OCI-LY7 (cell line): ENCODE measurements around the gene LY6G5C. TPM values are rescaled to one million over a fixed set of nuclear protein-coding genes. Genes with fewer than 3 reads are reported as not detected.
A peak's percentile ranks its signal among the peaks of the same experiment; 100 is the strongest.

Experiments
- BruUV-seq: library from RNA; stranded (reverse); fragments of 400-500 nt; replicated peaks from 2 replicates; lab custom pipeline; 2021; lab: Mats Ljungman, UMichigan
- CTCF ChIA-PET: fragments of 300-600 bp; sonication (Branson Sonifier 250); formaldehyde crosslinking; loops from one replicate; lab custom pipeline; 2022; ENCODE audit warnings: antibody characterized with exemption; ENCODE audit not compliant: unreplicated experiment; lab: Charles Lee
- POLR2A ChIA-PET: fragments of 300-600 bp; sonication (Branson Sonifier 250); formaldehyde crosslinking; loops from one replicate; lab custom pipeline; 2022; ENCODE audit warnings: antibody characterized with exemption; lab: Charles Lee
- DNase-seq: peaks from one replicate; pipeline ENCODE4 v3.0.0-alpha.2; 2015; ENCODE audit warnings: low spot score
- H2AFZ ChIP-seq: fragments of 200-600 bp; sonication (generic), shearing (Covaris generic); 2 replicates; pipeline ENCODE4 v1.6.1; 2014; ENCODE audit warnings: mild to moderate bottlenecking, antibody characterized with exemption, low read length, moderate library complexity
- H3K27ac ChIP-seq: fragments of 200-600 bp; sonication (generic); 2 replicates; pipeline ENCODE4 v1.5.1; 2014; ENCODE audit warnings: mixed run types, low read depth, mild to moderate bottlenecking, moderate library complexity, low read length, inconsistent platforms; ENCODE audit not compliant: poor library complexity, severe bottlenecking
- H3K36me3 ChIP-seq: fragments of 200-600 bp; sonication (generic); 2 replicates; pipeline ENCODE4 v1.6.1; 2014; ENCODE audit warnings: mild to moderate bottlenecking, antibody characterized with exemption, low read length, moderate library complexity, mixed read lengths; ENCODE audit not compliant: insufficient read depth
- H3K4me1 ChIP-seq: fragments of 200-600 bp; sonication (generic); 2 replicates; pipeline ENCODE4 v1.5.1; 2014; ENCODE audit warnings: mild to moderate bottlenecking, low read length; ENCODE audit not compliant: insufficient read depth, poor library complexity, severe bottlenecking
- H3K4me2 ChIP-seq: fragments of 200-600 bp; sonication (generic); 2 replicates; pipeline ENCODE4 v1.6.1; 2014; ENCODE audit warnings: mild to moderate bottlenecking, low read length
- H3K4me3 ChIP-seq: fragments of 200-600 bp; sonication (generic); 2 replicates; pipeline ENCODE4 v1.5.1; 2014; ENCODE audit warnings: mild to moderate bottlenecking, low read depth, low read length; ENCODE audit not compliant: poor library complexity, severe bottlenecking
- H3K79me2 ChIP-seq: fragments of 200-600 bp; sonication (generic); 2 replicates; pipeline ENCODE4 v1.6.1; 2016; ENCODE audit warnings: low read depth, mild to moderate bottlenecking, low read length, moderate library complexity, mixed read lengths; ENCODE audit not compliant: insufficient read depth
- H3K9me2 ChIP-seq: fragments of 200-600 bp; sonication (generic); 2 replicates; pipeline ENCODE4 v1.6.1; 2016; ENCODE audit warnings: mild to moderate bottlenecking, low read length, mixed read lengths; ENCODE audit not compliant: insufficient read depth
- H3K9me3 ChIP-seq: fragments of 200-600 bp; sonication (generic); 2 replicates; pipeline ENCODE4 v1.6.1; 2014; ENCODE audit warnings: mild to moderate bottlenecking, mixed run types, low read length, mixed read lengths
- H4K20me1 ChIP-seq: fragments of 200-600 bp; sonication (generic); 2 replicates; pipeline ENCODE4 v1.6.1; 2014; ENCODE audit warnings: mild to moderate bottlenecking, antibody characterized with exemption, low read length, moderate library complexity, mixed read lengths; ENCODE audit not compliant: insufficient read depth
- CTCF ChIP-seq: fragments of 200-600 bp; sonication (generic); conservative IDR thresholded peaks from 2 replicates; pipeline ENCODE4 v1.5.1; 2014; ENCODE audit warnings: mild to moderate bottlenecking, antibody characterized with exemption, low read length, moderate library complexity, mixed read lengths
- EZH2phosphoT487 ChIP-seq: fragments of 200-600 bp; sonication (generic); IDR thresholded peaks from 2 replicates; pipeline ENCODE4 v1.6.1; 2018; ENCODE audit warnings: low read depth, borderline replicate concordance, mild to moderate bottlenecking, mixed run types, antibody characterized with exemption, low read length, moderate library complexity, mixed read lengths
- intact Hi-C: fragments of 100-400 bp; cut with micrococcal nuclease; formaldehyde crosslinking; loops from one replicate; pipeline ENCODE4 v1.10.0; 2022; ENCODE audit not compliant: unreplicated experiment
- total RNA-seq, 2 experiments: library from RNA; depleted of rRNA in 1 of 2; stranded (reverse); fragments of >200 nt in 1 of 2; shearing (Covaris generic) in 1 of 2; gene quantifications; 2 replicates each; pipeline ENCODE4 v1.2.3, GENCODE V29; 2014 to 2022

LY6G5C gene
- total RNA-seq, 2 experiments from 2014 or later: 1.8 to 3.5 TPM

- Histone ChIP-seq H3K79me2 (peaks cover 33% of the 10 kb centered on the region), H3K4me2 (peak within 1 kb of the TSS; percentile 97), H3K4me3 (peak within 1 kb of the TSS; percentile 75), H2AFZ (peak within 1 kb of the TSS; percentile 3; the same call in 1 of the 2 replicates), H4K20me1 (no peaks in the 10 kb centered on the region), H3K36me3 (peaks cover 34% of the 10 kb centered on the region), H3K9me3 (no peaks in the 10 kb centered on the region), H3K9me2 (no peaks in the 10 kb centered on the region), H3K27ac (peak within 1 kb of the TSS; percentile 43), H3K4me1 (peaks cover 55% of the 10 kb centered on the region)
- ChIA-PET CTCF (no interaction called here), POLR2A (interaction anchor here (0.6 to 1.9 kb wide), 7 partner anchors 8 to 298 kb away, joined by 3 to 8 read pairs (median 4); partner anchors contain the start of genes BAG6 and LSM2)
- TF ChIP-seq CTCF (no peak), EZH2phosphoT487 (no peak)
- BruUV-seq: no TSS peak
- peak; percentile 86 for DNase-seq
- intact Hi-C loops: no loop called here
Observed at GRCh38 chr6:31660381-31661261, 20.2 kb downstream of the LY6G5C start, which contains the start of gene C6orf47. C6orf47 (minus strand) TSS chr6:31660778; CDS start chr6:31659947, 831 bp downstream.

- intact Hi-C loops: no loop called here
- no TSS peak for BruUV-seq
Observed at GRCh38 chr6:31659649-31660380, 21.1 kb downstream of the LY6G5C start.

More at GRCh38 chr6:31659649-31660380, 21.1 kb downstream of the LY6G5C start:
- CTCF ChIA-PET: no interaction called here
- POLR2A ChIA-PET: interaction anchor here (0.9 to 1.5 kb wide), 3 partner anchors 109 to 298 kb away, joined by 4 read pairs; partner anchors contain the start of gene LSM2
- Histone ChIP-seq H3K36me3 (peaks cover 34% of the 10 kb centered on the region), H3K9me3 (no peaks in the 10 kb centered on the region), H3K27ac (peak overlapping the region; percentile 43), H2AFZ (peak overlapping the region; percentile 3; the same call in 1 of the 2 replicates), H3K4me2 (peak overlapping the region; percentile 97), H3K79me2 (peaks cover 33% of the 10 kb centered on the region), H3K4me3 (peak overlapping the region; percentile 75), H3K9me2 (no peaks in the 10 kb centered on the region), H4K20me1 (no peaks in the 10 kb centered on the region), H3K4me1 (peaks cover 55% of the 10 kb centered on the region)
- DNase-seq: peak; percentile 49
- TF ChIP-seq EZH2phosphoT487 (no peak), CTCF (no peak)
